NB4 (cell line): ENCODE measurements around the gene CD300LG.

Source experiments
- CTCF ChIP-seq: IDR thresholded peaks from one replicate; pipeline ENCODE4 v1.5.1; 2012; ENCODE audit warnings: low read depth, low read length
- POLR2A ChIP-seq: IDR thresholded peaks from 2 replicates; pipeline ENCODE4 v1.6.1; 2011; ENCODE audit warnings: mild to moderate bottlenecking; ENCODE audit not compliant: insufficient read length; ENCODE audit errors: extremely low read depth

DNA sequence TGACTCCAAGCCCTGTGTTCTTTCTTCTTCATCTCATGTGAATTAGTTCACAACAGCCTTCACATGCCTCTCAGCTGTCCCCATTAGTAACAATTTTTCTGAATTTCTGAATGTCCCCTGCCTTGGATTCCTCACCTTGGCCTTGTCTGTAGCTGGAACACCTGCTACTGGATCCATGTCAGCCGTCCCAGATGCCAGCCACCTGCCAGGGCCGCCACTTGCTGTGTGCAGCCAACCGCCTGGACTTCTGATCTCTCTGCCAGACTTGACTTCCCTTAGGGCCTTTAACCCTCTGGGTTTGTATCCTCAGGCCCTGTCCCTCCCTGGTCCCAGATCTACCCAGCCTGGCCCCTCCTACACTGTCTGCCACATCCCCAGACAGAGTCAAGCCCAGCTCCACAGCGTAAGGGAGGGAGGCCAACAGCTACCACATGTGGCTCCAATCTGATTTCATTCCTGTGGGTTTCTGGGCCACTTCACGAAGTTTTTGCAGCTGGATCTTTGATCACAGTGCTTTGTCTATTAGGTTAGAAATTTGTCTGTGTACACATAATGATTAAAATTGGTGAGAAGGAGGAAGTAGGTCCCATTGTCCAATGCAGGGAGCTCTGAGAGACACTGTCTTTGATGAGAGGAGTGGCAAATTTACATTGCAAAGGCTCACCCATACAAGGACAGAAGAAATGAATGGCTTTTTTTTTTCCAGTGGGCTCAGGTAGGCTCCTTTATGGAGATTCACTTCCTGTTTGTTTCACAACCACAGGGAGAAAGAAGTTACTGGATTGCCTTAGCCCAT is 45.1 kb downstream of the CD300LG start:
- TF ChIP-seq CTCF (no peak), POLR2A (no peak)
